HG02798 (cell line): ENCODE data around the gene TMEM53.

Source experiments
- ATAC-seq: cut with Tn5 transposase; IDR thresholded peaks from one replicate; pipeline ENCODE4 v1.9.1; 2021; ENCODE audit warnings: mild to moderate bottlenecking; ENCODE audit not compliant: unreplicated experiment, poor library complexity

TMEM53 gene

DNA sequence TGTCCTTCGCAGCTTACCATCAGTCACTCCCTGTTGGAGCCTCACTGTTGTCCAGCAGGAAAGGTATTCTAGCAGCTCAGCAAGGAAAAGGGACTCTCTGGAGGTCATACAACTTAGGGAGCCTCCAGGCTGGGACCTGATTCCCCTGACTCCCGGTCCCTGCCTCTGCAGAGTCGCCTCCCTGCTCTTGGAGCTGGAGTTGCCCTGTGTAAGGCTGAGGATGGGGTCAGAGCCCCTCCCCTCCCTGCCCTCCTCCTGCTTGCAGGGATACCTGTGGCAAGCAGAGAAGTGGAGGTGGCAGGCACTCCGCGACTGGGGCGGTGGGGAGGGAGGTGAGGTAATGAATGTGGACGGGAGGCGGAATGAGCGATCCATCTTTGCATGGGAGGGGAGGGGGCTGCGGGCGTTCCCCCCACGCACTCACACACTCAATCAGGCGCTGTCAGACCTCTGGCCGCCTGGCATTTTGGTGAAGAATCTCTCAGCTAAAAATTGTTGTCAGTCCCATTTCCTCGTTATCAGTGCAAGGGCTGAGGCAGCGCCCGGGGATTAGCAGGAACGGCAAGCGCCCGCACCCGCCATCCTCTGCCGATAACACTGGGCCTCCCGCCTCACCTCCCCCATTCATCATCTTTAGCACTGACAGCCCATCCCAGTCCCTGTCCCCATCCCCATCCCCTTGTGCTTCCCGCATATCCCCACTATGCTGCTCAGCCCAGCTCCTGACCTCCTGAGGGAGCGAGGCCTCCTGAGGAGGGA is 64.3 kb downstream of the TMEM53 start:
- ATAC-seq = no peak

DNA sequence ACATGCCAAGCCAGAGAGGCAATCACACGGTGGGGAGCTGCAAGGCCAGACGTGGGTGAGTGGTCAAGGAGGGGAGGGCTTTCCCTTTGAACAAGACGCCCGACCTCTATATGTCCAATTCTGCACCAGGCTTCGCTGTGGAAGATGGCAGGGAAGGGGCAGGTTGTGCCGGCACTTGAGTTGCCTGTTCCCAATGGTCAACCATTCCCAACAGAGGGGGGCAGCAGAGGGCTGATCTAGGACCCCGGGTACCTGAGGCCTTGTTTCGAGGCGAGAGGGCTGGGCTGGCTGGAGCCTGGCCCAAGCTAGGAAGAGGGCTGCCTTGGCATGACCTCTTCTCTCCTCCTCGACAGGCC is 64.9 kb downstream of the TMEM53 start:
- ATAC-seq = no peak

DNA sequence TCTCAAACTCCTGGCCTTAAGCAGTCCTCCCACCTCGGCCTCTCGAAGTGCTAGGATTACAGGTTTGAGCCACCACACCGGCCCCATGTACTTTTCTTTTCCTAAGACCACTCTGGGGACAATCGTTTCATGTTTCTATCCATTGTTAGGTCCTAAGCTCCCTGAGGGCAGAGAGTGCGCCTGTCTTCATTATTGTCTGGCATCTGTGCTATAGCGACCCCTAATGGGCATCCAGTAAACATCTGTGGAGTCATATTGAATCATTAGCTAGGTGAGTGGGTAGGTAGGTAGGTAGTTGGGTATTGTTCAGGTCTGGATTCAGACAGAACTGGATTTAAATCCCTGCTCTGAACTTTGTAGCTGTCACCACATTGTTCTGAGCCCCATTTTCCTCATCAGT is 66.1 kb downstream of the TMEM53 start:
- ATAC-seq = no peak

DNA sequence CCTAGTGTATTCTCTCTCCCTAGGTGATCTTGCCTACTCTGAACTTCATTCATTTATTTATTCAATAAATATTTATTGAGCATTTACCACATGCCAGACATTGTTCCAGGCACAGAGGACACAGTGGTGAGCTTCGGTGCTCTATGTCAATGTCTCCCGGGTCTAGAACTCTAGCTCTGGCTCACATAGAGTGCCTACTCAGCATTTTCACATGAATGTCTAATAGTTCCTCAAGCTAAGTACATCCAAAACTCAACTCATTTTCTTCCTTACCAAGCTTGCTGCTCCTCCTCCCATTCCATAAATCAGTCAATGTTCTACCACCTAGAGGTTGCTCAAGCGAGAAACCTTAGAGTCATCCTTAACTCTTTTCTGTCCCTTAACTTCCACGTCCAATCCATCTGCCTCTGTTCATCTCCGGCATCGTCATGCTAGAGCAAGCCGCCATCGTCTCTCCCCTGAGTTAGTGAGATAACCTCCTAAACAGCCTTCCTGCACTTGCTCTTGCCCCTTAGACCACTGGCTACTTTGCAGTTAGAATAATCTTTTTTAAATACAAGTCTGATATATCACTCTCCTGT is 67.5 kb downstream of the TMEM53 start:
- no peak for ATAC-seq

DNA sequence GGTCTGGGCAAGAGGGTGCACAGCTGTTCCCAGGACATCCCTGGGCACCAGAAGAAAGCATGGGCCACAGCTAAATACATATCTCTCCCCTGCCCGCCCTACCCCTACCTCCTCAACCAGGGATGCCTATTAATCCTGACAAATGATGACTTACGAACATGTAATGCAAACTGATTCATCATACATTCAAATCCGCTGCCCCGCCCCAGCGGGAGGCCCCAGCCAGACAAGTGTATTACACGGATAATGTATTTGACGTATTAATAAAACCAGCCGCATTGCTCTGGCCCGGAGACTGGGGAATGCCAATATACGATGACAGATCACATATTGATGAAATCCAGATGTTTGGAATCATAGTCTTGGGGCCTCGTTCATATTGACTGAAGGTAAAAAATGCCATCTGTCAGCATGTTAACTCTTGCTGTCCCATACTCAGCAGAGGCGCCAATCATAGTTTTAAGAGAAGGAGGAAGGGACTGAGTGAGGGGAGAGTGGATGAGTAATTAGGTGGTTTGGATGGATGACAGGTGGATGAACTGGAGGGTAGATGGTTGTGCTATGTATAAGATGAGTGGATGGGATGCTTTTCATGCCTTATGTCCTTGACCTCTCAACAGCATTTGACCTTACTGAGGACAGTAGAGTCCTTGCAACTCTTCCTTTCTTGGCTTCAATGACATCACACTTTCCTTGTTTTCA is 68.2 kb downstream of the TMEM53 start:
- no peak for ATAC-seq

DNA sequence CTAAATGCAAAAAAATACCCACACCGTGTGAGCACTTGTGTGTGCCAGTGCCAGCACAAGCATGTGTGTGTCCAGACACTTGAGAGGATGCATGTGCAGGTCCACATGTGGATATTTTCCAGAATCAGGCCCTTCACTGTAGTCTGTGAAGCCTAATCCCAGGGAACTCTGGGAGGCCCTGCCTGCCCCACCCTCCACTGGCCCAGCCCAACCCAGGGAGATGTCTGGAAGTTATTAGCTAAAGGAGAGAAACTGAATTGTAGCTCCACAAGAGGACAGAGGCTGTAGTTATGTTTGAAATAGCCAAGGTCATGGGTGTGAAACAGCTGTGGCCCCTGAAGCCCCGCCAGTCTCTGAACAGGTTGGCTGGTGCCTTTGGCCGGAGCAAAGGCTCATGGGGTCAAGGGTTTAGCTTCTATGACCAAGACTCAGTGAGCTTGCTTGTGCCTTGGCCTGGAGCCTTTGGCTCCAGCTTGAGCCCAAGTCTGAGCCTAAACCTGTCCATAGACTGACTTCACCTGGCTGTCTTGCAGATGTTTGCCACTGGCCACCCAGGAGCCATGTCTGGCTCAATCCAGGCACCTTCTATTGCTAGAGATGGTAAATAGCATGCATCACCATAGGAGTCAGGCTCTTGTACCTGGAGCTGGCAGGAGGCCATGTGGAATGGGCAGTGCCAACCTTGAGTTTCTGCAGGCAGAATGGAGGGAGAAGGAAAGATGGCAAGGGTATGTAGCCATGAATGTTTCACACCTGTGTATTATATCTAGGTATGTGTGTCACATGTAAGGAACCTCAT is 69.9 kb downstream of the TMEM53 start:
- no peak for ATAC-seq

DNA sequence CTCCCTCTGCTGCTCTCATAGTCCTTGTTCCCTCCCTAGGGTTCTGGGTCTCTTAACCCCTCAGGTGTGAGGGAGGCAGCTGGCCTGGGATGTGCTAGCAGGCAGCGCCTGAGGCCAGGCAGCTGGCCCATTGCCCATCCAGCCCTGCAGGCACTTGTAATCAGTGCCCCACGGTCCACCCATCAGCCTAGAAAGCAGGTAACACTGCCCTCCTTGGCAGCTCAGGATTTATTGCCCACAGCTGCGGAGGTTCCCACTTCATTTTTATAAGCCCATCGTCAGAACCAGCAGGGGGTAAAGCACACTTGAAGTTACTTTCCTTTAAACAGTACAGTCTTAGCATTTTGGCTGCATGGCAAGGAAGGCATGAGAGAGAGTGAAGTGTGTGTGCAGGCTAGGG is 70.6 kb downstream of the TMEM53 start:
- no peak for ATAC-seq
